ENCODE measurements around the gene MTNR1A.

DNA sequence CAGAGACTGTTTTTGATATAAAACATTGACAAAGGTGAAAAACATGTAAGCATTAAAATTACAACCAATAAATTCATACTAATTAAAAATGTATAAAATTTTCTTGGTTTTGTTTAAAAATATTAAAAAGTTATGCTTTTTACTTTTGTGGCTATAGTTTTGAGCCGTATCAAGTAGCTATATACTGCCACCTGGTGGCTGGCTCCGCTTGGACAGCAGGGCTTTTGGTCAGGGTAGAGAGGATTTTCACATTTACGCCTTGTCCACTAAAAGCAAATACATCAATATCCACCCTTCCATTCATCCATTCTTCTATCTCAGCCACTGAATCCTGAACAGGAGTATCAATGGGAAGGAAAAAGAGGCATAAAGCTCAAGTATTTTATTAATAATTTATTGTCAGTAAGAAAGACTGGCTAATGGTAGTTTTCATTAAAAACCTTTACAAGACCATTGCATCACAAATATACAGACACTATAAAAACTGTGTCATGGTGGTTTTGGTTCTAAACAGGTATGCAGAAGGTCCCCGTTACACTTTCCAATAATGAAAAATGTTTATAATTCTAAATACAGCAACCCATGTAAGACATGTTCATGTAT, 32.1 kb upstream of the MTNR1A start:
- TF ChIP-seq, protein P1, sequence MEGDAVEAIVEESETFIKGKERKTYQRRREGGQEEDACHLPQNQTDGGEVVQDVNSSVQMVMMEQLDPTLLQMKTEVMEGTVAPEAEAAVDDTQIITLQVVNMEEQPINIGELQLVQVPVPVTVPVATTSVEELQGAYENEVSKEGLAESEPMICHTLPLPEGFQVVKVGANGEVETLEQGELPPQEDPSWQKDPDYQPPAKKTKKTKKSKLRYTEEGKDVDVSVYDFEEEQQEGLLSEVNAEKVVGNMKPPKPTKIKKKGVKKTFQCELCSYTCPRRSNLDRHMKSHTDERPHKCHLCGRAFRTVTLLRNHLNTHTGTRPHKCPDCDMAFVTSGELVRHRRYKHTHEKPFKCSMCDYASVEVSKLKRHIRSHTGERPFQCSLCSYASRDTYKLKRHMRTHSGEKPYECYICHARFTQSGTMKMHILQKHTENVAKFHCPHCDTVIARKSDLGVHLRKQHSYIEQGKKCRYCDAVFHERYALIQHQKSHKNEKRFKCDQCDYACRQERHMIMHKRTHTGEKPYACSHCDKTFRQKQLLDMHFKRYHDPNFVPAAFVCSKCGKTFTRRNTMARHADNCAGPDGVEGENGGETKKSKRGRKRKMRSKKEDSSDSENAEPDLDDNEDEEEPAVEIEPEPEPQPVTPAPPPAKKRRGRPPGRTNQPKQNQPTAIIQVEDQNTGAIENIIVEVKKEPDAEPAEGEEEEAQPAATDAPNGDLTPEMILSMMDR (IDR thresholded peaks at IDR 0.05 in 2 of 3, conservative IDR thresholded peaks at IDR 0.05 in 1 of 3; ENCODE audit: insufficient read depth in 2 of 3, low read depth in 1 of 3, low read length in 3 of 3), result peak; percentile 72 to 83 (median 74)
- TF ChIP-seq EZH2 (IDR thresholded peaks at IDR 0.05; ENCODE audit: borderline replicate concordance, low read depth, low read length), result no peak
- TF ChIP-seq, protein P2, sequence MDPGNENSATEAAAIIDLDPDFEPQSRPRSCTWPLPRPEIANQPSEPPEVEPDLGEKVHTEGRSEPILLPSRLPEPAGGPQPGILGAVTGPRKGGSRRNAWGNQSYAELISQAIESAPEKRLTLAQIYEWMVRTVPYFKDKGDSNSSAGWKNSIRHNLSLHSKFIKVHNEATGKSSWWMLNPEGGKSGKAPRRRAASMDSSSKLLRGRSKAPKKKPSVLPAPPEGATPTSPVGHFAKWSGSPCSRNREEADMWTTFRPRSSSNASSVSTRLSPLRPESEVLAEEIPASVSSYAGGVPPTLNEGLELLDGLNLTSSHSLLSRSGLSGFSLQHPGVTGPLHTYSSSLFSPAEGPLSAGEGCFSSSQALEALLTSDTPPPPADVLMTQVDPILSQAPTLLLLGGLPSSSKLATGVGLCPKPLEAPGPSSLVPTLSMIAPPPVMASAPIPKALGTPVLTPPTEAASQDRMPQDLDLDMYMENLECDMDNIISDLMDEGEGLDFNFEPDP (CRISPR knock-in tag; IDR thresholded peaks at IDR 0.05), result no peak
- TF ChIP-seq NFIC (IDR thresholded peaks at IDR 0.05), result no peak
- TF ChIP-seq ZFX (CRISPR knock-in tag; IDR thresholded peaks at IDR 0.05), result no peak
- TF ChIP-seq ZFP1 (CRISPR knock-in tag; IDR thresholded peaks at IDR 0.05), result no peak
- TF ChIP-seq, protein P3, sequence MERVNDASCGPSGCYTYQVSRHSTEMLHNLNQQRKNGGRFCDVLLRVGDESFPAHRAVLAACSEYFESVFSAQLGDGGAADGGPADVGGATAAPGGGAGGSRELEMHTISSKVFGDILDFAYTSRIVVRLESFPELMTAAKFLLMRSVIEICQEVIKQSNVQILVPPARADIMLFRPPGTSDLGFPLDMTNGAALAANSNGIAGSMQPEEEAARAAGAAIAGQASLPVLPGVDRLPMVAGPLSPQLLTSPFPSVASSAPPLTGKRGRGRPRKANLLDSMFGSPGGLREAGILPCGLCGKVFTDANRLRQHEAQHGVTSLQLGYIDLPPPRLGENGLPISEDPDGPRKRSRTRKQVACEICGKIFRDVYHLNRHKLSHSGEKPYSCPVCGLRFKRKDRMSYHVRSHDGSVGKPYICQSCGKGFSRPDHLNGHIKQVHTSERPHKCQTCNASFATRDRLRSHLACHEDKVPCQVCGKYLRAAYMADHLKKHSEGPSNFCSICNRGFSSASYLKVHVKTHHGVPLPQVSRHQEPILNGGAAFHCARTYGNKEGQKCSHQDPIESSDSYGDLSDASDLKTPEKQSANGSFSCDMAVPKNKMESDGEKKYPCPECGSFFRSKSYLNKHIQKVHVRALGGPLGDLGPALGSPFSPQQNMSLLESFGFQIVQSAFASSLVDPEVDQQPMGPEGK (CRISPR knock-in tag; IDR thresholded peaks at IDR 0.05; ENCODE audit: borderline replicate concordance), result no peak
- no peak for TF ChIP-seq EGR1 (conservative IDR thresholded peaks at IDR 0.05)
- TF ChIP-seq TGIF2 (CRISPR knock-in tag; IDR thresholded peaks at IDR 0.05), result no peak
